Measurements from ENCODE around the gene BAIAP2. TPM values are rescaled to one million over a fixed set of nuclear protein-coding genes. Genes with fewer than 3 reads are reported as not detected.

BAIAP2 gene
- total RNA-seq, 1 donor from 2014 or later: 26.2 TPM

DNA sequence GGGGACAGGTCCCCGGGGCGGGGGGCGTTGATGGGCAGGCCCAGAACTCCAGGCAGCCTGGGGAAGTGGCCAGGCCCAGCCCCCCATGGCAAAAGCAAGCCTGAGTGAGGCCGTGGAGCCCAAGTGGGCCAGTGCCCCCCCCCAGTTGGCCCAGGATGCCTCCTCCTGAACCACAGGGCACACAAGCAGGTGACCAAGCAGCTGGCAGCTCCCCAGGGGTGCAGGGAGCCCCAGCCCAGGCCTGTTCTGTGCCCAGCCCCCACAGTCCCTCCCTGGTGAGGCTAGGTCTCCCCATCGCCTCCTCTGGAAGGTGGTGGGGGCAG lies 92.1 kb downstream of the BAIAP2 start:
- DNase-seq: no peak

DNA sequence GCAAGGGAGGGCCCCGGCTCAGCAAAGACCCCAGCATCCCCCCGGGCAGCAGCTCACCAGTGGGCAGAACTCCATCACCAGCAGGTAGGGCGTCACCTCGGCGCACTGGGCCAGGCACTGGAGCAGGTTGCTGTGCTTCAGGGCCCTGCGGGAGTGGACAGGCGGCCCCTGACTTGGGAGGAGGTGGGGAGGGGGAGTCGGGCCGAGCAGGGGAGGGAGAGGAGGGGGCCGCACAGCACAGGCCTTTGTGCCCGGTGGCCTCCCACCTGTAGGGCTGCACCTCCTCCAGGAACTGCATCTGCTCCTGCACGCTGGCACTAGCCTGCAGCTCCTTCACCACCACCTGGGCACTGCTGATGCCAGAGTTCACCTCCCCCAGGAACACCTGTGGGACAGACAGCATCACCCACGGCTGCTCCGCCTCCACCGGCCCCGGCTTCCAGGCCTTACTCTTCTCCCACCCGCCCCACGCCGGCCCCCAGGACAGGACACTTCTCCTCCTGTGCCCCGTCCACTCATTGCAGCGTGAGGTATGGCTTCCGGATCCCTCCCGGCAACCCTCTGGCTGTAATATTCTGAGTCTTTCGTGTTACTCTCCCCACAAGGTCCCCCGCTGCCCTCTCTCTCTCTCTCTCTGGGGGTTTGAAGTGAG lies 92.7 kb downstream of the BAIAP2 start:
- no peak for DNase-seq

DNA sequence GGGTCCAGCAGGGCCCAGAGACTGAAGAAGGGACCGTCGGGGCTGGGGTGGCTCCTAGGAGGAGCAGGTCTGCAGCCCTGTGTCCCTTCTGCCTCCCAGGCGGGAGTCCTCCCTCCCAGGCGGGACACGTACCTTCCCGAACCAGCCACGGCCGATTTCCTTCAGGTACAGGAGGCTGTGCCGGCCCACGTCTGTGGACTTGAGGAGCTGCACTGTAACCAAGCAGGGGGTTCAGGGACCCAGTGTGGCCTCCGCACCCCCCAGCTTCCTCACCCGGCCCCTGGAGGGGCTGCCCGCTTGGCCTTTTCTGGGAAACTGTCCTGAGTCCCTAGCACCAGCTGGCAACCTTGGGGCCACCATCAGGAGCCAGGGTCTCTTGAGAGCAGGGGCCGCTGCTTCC lies 93.4 kb downstream of the BAIAP2 start:
- no peak for DNase-seq

DNA sequence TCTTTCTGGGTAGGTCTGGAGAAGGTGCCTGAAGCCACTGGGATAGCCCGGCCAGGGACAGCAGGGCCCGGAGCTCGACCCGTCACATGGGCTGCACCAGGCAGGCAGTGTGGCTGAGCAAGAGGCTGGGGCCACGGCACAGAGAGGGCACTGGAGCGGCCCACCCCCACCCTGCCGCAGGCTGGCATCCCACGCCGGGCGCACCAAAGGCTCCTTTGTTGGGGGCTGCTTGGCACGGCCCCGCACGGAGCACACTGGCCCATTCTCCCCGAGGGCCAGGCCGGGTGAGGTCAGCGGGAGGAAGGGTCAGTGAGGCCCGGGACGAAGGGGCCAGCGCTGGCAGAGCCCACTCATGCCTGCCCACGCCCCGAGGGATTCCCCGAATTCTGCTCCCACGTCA lies 93.8 kb downstream of the BAIAP2 start:
- peak; percentile 89 for DNase-seq

DNA sequence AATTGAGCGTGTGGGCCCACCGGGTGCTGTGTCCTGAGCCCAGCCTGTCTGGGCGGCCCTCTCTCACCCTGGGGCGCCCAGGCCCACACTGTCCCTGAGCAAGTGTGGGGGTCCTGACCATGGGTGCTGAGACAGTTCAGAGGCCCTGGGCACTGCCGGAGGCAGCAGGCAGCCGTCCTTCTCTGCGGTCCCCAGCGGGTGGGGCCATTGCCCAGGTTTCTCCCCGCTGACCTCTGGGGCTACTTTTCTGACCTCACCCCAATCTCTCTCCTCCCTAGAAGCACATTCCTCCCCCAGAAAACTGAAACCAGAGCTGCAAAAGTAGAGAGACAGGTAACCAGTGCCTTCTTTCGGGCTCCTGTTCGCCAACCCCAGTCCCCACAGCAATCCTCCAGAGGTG lies 94.3 kb downstream of the BAIAP2 start:
- no peak for DNase-seq

DNA sequence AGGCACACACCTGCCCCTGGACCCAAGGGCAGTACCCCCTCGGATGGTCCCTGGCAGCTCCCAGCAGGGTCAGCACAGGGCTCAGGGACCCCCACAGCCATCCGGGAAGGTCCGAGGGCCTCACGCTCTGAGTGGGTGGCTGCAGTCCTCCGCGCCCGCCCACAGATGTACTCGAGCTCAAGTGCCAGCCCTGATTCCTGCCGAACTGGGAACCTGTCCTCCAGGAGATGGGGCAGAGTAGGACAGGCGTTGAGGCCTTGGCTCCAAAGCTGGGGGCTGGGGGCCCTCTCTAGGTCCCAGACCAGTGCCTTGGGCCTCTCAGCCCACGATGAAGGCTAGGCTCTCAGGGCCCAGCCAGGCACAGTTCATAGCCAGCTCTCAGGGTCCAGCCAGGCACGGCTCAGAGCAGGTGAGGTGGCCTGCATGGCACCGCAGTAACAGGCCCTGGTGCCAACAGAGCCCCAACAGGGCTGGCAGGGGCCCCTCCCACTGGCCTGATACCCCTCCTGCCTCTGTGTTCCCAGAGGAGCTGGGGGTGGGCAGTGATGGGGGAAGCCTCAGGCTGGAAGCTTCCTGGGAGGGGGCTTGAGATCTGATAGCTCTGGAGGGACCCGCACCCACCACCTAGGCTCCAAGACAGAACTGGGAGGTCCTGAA lies 94.9 kb downstream of the BAIAP2 start:
- no peak for DNase-seq

DNA sequence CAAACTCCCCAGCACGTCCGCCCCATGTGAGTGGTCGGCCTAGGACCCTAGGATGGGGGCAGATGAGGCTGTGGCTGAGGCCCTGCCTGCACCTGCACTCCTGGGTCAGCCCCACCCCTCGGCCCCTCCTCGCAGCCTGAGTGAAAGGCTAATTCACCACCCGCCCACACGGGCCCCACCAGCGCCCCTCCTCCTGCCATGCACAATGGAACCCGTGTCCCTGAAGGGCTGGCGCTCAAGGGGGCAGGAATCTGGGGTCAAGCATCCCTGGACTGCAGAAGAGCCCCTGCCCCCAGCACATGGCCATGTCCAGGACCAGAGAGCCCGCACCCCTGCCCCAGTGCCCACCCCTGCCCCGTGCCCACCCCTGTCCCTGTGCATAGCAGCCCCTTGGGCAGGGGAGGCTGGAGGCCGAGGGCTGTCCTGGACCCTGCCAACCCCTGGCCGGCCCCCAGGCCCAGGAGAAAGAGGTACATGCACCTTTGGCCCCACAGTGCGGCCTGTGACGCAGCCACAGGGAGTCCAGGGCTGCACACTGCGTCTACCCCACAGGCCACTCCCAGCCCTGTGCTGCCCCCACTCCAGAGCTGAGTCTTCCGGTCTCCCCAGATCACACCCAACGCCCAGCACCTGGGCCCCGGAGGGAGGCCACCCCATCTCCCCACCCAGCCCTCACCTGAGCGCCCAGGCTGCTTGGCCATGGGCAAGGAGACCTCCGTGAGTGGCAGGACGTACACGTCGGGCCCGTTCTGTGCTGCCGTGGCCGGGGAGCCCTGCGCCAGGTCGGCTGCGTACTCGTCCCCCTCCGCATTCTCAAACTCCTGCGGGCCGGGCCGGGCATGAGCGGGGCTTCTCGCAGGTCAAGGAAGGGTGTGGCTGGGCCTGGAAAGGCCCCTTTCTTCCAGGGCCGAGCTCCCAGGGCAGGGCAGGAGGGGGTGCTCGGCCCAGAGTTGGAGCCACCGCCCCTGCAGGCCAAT lies 95.7 kb downstream of the BAIAP2 start:
- DNase-seq: peak; percentile 51

DNA sequence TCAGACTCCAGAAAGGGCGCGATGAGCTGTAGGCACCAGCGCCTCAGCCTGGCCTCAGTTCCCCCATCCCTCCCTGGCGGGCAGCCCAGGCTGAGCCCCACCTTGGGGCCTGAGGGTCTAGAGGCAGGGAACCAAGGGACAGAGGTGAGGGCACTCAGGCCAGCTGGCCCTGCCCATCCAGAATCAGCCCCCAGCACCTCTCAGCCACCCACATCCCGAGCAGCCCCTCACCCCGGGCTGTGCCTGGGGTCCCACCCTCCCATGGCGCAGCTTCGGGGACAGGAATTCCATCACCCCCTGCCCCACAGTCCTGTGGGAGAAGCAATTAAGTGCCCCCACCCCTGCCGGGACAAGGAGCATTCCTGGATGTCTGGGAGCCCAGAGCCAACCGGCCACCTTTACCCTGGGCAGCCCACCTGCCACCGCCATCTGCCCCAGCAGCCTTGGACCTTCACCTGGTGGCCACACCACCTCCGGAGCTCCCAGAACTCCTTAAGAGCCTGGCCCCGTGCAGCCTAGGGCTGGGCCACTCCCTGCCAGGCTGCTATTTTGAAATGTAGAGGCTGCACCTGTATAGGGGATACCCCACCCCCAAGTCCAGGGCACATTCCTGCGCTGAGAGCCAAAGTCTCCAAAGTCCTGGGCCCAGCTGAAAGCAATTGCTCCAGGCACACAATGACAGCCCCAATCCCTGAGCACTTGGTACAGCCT lies 96.7 kb downstream of the BAIAP2 start:
- no peak for DNase-seq

DNA sequence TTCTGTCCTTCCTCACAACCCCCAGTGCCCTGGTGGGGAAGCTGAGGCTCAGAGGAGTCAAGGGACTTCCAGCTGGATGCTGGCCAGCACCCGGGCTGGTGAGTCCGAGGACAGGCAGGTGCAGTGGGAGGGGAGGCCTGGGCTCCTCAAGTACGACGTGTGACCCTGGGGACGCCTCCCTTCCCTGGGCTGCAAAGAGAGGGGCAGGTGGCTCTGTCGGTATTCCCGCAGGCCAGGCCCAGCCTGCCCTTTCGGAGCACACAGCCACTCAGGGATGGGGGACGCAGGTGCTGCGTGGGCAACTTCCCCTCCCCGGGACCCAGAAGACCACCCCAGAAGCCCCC lies 97.2 kb downstream of the BAIAP2 start:
- no peak for DNase-seq

DNA sequence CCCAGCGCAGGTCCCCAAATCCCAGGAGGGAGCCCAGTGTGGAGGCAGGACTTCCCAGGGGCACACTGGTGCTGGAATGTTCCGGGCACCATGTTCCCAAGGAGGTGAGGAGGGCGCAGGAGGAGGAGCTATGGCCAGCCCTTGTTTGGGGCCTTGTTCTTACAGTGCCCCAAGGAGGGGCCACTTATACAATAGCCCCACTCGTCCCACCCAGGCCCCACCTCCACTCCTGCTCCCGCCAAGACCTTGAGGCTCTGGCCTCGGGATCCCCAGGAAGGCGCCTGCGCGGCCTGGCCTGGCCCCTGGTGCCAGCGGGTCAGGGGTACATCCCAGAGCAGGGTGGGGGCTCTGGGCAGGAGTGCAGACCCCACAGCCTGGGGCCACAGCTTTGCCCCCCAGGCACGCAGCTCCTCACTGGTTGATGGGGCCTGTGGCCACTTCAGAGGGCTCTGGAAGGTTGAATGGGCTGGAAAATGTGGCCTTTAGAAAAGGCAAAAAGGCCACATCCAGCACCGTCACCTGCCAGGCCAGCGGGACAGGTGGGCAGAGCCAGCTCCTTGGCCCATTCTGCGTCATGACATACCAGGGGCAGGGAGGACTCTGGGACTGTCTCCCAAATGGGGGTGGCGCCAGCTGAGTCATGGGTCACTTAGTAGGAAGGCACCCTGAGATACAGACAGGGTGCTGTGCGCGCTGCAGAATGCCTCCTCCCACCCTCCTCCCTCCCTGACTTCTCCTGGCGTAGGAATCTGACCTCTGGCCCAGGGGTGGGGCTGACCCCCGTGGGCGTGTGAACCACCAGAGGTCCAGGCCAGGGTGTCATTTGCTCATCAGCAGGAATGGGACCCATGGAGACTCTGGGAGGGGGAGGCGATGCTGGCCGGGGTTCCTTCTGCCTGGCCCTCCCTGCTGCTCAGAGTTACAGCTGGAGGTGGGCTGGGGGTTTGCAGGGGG lies 98.1 kb downstream of the BAIAP2 start:
- no peak for DNase-seq

DNA sequence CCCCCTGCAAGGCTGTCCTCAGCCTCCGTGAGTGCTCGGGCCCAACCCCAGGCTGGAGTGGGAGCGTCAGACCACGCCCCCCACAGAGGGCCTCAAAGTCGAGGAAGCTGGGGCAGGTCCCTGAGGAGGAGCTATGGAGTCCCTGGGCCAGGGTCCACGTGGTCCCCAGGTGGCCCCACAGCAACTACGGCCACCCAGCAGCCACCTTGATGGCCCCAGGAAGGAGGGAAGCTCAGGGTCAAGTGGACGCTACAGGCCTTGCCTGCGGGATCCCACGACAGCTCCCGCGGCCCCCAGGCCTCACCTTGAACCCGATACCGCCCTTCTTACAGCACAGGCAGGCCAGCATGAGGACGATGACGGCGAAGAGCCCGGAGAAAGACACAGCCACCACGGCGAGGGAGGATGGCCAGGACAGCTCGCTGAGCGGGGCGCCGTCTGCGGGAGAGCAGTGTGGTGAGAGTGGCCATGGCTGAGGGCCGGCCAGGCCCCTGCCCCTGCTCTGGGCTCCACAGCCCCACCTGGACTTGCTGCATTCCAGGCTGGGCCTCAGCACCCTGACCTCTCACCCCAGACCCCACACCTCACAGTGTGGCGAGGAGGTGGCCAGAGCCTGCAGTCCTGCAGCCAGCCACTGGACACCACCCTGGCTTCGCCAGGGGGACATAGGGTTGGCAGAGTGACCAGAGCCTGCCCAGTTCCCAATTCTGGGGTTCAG lies 99.3 kb downstream of the BAIAP2 start:
- DNase-seq: no peak

DNA sequence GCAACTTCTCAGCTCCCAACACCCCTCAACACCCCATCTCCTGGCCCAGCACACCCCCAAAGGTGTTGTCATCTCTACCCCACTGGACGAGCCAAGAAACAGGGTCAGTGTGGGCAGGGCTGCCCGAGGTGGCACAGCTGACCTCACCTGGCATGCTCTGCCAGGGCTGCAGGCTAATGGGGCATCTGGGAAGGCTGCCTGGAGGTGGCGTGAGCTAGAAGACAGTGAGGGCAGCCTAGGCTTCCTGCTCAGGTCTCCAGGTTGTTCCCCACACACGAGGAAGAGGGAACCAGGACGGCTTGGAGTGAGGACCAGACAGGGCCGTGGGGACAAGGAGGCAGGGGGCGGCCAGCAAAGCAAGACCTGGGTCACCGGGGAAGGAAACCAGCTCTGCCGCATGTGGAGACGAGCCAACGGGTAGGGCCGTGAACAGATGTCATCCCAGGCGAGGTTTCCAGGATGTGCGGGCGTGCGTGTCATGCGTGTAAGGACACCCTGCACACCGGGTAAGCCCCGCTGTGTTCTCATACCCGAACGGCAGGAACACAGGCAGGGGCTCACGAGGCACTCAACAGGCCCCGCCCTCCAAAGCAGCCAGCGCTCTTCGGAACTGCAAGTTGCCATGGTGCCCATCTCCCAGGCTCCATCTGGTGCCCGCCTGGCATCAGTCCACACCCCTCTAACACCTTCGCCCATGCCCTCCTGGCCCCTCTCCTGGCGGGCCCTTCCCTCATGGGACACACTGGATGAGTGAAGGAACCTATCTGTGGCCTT lies 100.7 kb downstream of the BAIAP2 start:
- peak; percentile 51 for DNase-seq

DNA sequence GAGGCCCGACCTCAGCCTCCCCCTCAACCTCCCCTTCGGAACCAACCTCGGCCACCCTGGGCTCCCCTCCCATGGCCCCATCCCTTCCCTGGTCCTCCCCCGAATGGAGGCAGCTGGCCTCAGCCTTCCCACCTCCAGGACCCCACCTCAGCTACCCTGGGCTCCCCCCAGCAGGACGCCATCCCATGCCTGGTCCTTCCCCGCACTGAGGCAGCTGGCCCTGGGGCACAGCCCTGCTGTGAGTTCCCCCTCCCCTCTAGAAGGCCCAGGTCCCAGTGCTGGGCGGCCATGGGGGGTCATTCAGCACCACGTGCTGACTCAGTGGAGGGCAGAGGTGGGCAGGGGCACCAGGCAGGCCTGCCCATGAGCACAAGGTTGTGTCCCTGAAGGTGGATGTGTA lies 101.4 kb downstream of the BAIAP2 start:
- DNase-seq: no peak

DNA sequence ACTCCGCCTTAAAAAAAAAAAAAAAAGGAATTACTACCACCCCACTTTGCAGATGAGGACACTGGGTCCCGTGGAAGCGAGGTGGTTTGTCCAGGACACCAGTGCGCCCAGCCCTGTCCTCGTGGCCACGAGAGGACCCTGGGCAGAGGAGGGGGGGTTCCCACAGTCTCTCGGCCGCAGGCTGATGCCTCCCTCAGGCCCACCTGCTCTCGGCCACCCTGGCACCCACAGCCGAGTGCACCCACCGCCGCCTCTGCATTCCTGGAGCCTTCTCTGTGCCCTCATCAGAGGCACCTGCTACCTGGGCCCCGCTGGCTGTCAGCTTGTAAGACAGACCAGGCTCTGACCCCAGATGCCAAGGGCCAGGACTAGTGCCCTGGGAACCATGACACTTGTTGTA lies 102.3 kb downstream of the BAIAP2 start:
- DNase-seq: no peak

DNA sequence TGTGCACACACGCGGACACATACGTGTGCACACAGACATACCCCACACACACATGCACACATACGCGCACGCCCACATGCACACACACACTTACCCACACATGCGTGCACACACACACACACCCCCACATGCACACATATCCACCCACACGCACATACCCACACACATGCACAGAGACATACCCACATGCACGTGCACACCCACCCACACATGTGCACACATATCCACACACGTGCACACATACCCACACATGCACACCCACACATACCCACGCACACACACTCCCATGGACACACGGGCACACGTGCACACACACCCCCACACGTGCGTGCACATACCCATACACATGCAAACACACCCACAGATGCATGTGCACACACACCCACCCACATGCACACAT lies 103.1 kb downstream of the BAIAP2 start:
- DNase-seq: no peak

DNA sequence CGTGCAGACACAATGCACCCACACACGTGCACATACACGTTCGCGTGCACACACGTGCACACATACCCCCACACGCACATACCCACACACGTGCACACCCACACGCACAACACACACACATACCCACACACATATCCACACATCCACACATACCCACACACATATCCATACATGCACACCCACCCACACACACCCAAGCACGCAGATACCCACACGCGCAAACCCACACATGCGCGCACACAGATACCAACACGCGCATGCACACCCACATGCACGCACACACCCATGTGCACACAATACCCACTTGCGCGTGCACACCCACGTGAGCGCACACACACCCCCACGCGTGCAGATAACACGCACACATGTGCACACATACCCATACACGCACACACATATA lies 103.5 kb downstream of the BAIAP2 start:
- no peak for DNase-seq

DNA sequence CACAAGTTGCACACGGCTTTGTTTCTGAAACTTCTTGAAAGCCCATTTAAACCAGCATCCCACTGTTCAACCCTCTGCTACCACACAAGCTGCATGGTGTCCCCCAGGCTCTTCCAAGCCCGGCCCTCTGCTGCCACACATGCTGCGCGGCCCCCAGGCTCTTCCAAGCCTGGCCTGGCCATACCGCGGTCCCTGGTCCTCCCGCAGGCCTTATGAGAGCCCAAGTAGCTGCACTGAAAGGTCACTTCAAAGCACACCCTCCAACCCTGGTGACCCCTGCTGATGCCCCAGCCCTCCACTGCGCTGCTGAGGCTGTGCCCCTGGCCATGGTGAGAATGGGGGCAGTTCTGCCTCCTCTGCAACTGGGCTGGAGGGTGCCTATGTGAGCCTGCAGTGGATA lies 104.5 kb downstream of the BAIAP2 start:
- no peak for DNase-seq

DNA sequence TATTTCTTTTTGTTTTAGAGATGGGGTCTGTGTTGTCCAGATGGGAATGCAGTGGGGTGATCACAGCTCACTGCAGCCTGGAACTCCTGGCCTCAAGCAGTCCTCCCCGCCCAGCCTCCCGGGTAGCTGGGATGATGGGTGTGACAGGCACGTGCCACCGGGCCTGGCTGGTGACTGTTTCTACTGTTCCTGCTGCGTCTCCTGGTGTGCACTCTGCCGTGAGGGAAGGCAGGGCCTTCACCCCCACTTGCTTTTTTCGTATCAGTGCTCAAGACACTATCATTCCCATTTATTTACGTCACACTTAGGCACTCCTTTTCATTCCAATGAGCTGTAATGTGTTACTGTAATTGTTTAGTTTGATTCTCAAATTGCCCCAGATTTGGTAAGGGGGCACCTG lies 105.1 kb downstream of the BAIAP2 start:
- DNase-seq: no peak

DNA sequence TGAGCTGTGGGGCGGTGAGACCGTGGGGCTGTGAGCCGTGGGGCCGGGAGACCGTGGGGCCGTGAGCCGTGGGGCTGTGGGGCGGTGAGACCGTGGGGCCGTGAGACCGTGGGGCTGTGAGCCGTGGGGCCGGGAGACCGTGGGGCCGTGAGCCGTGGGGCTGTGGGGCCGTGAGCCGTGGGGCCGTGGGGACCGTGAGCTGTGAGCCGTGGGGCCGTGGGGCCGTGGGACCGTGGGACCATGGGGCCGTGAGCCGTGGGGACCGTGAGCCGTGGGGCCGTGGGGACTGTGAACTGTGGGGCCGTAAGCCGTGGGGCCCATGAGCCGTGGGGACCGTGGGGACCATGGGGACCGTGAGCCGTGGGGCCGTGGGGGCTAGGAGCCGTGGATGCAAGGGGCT lies 105.7 kb downstream of the BAIAP2 start:
- no peak for DNase-seq

Data from occipital lobe (tissue), 2 donors.